Astrocyte of the spinal cord (primary cell): Measurements from ENCODE around the gene DMXL1.
A peak's percentile ranks its signal among the peaks of the same experiment; 100 is the strongest.

Experiments
- DNase-seq: peaks from one replicate; pipeline ENCODE4 v3.0.0; 2011; ENCODE audit warnings: low read depth, low spot score
- H3K4me3 ChIP-seq: 2 replicates; pipeline ENCODE4 v1.5.1; 2011; ENCODE audit warnings: low read depth, mild to moderate bottlenecking, low read length, moderate library complexity
- in situ Hi-C: cut with HindIII; loops from 2 replicates; pipeline ENCODE4 v1.10.0; 2017; ENCODE audit warnings: low sequenced_read_pairs
- TF ChIP-seq, protein P1 (sequence below): IDR thresholded peaks from 2 replicates; pipeline ENCODE4 v1.5.1; 2012; ENCODE audit warnings: low read depth, mild to moderate bottlenecking, low read length, inconsistent platforms

Gene DMXL1

DNA sequence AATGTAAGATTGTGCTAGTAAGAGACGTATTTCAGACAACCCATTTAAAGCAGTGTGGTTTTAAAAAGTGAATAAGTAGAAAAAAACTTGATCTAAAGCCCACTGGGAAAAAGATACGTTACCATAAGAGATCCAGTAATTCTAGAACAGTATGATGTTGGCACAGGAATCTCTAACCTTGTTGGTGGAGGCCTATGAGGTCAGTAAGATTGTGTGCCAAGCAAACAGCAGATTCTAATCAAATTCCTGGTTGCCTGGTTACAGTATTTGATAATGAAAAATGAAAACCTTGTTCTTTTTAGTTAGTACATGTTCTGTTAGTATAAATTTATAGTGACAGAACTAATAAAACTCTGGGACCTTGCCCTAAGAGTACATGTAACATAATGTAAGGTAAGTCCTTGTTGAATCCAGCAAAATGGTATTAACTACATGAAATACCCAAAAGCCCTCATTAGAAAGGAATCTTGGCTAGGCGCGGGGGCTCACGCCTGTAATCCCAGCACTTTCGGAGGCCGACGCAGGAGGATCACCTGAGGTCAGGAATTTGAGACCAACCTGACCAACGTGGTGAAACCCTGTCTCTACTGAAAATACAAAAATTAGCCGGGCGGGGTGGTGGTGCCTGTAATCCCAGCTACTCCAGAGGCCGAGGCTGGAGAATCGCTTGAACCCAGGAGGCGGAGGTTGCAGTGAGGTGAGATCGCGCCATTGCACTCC is 33.2 kb upstream of the DMXL1 start:
- in situ Hi-C loops = no loop called here
- no peak overlapping the region for H3K4me3 ChIP-seq
- peak; percentile 14 for DNase-seq
- TF ChIP-seq, protein P1, sequence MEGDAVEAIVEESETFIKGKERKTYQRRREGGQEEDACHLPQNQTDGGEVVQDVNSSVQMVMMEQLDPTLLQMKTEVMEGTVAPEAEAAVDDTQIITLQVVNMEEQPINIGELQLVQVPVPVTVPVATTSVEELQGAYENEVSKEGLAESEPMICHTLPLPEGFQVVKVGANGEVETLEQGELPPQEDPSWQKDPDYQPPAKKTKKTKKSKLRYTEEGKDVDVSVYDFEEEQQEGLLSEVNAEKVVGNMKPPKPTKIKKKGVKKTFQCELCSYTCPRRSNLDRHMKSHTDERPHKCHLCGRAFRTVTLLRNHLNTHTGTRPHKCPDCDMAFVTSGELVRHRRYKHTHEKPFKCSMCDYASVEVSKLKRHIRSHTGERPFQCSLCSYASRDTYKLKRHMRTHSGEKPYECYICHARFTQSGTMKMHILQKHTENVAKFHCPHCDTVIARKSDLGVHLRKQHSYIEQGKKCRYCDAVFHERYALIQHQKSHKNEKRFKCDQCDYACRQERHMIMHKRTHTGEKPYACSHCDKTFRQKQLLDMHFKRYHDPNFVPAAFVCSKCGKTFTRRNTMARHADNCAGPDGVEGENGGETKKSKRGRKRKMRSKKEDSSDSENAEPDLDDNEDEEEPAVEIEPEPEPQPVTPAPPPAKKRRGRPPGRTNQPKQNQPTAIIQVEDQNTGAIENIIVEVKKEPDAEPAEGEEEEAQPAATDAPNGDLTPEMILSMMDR = no peak

DNA sequence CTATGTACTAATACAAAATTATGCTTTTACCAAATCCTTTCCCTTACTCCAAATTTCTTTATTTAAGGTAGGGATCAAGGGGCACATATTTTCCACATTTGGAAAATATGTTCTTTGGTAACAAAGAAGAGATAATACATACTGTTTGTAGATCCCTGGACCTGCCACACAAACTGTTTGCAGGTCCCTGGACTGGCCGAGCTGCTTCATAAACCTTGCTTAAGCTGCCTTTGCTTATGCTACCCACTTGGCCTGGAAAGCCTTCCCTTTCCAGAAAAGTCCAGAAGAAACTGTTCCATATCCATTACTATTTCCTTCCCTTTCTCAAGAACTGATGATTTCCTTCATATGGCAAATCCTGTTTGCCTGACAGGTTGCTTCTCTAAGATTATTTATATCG is 22.6 kb upstream of the DMXL1 start:
- in situ Hi-C loops = no loop called here
- TF ChIP-seq, protein P1 = no peak
- H3K4me3 ChIP-seq = no peak overlapping the region
- no peak for DNase-seq

DNA sequence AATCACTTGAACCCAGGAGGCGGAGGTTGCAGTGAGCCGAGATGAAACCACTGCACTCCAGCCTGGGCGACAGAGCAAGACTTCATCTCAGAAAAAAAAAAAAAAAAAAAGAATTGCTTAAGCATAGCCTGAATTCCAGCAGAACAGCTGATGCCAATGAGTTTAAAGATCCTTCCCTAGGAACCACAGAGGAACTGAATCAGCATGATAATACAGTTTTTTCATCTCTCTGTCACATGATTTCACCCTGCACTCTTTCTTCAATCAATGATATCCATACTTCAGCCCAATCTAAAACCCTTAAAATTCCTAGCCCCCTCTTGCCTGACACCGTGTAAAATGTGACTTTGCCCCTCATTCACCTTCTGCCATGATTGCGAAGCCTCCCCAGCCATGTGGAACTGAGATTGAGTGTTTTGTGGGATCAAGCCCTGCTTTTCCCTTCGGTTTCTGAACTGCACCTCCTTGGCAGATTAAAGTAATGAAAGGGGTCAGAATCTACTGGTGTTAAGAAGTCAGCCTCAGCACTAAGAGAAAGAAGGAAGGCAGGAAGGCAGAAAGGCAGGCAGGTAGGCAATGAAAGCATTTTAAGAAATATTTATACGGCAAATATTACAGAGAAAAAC is 20.9 kb upstream of the DMXL1 start:
- in situ Hi-C loops = no loop called here
- TF ChIP-seq, protein P1 = no peak
- peak; percentile 34 for DNase-seq
- H3K4me3 ChIP-seq = no peak overlapping the region

DNA sequence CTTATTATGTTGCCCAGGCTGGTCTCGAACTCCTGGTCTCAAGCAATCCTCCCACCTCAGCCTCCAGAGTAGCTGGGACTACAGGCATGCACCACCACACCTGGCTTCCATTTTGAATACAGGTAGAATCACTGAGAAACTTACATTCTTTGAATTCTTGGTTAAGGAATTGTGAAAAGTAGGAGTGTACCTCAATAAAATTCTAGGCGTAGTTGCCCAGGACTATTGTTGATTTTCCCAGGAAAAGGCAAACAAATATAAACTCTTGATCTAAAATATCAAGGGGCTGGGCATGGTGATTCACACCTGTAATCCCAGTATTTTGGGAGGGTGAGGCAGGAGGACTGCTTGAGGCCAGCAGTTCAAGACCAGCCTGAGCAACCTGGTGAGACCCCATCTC is 16.8 kb upstream of the DMXL1 start:
- in situ Hi-C loops = no loop called here
- no peak overlapping the region for H3K4me3 ChIP-seq
- DNase-seq = no peak
- TF ChIP-seq, protein P1 = no peak

DNA sequence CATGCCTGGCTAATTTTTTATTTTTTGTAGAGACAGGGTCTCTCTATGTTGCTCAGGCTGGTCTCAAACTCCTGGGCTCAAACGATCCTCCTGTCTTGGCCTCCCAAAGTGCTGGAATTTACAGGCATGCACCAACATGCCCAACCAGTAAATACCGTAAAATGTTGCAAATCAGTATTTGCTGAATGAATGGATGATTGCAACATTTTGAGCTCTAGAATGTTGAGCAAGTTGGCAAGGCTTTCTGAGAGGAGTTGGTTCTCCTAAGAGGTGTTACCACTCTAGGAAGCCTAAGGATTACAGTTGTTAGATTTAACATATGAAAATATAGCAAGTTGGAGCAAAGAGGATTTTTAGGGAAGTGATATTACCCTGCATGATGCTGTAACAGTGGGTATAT is 15.6 kb upstream of the DMXL1 start:
- in situ Hi-C loops = no loop called here
- H3K4me3 ChIP-seq = no peak overlapping the region
- no peak for DNase-seq
- TF ChIP-seq, protein P1 = no peak

DNA sequence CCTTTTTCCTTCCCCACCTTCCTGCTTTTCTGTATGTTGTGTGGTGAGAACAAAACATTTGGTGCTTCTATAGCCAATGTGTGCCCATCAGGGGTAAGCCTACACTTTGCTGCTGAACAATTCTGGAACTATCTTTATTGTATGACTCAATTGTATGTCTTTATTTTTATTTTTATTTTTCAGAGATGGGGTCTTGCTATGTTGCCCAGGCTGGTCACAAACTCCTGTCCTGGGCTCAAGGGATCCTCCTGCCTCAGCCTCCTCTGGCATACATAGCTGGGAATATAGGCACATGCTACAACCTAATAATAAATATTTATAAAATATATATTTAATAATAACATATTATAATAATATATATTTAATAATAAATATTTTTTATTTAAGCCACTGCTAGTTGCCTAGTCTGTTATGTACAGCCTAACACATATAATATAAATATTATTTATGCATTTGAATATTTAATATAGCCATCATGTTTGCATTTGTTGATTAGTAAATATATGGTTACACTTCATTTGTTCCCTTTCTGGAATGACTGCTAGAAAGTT is 11.8 kb upstream of the DMXL1 start:
- DNase-seq = no peak
- TF ChIP-seq, protein P1 = no peak
- no peak overlapping the region for H3K4me3 ChIP-seq
- in situ Hi-C loops = no loop called here
